Measurements from ENCODE around the gene EXOC3L1.

The EXOC3L1 gene, protein sequence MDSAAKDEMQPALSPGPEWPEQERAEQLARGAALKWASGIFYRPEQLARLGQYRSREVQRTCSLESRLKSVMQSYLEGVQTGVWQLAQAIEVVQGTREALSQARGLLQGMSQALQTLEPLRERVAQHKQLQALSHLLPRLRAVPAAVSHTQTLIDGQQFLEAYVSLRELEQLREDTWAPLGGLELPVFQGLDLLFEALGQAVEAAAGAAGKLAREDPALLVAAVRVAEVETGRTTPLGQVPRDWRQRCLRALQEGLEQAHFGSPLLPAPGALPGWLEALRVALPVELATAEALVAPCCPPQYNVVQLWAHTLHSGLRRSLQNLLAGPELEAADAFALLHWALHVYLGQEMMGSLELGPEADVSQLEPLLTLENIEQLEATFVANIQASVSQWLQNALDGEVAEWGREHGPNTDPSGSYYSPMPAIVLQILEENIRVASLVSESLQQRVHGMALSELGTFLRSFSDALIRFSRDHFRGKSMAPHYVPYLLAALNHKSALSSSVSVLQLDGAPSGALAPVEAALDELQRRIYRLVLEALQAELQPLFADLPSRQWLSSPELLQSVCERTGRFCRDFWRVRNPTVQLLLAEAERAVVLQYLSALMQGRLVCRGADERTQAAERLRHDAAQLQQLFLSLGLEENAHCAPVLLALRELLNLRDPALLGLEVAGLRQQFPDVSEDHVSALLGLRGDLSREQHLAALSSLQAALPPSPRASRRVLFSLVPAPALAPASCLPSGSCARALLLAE

GRCh38 chr16:67190041-67190440, at the start of gene EXOC3L1:
EXOC3L1 (minus strand) TSS chr16:67190136; CDS start chr16:67189676, 460 bp downstream.
- DNase-seq (ENCODE audit: insufficient read length, low spot score) (no peak), FAIRE-seq (no peak)
- TF ChIP-seq, protein P1, sequence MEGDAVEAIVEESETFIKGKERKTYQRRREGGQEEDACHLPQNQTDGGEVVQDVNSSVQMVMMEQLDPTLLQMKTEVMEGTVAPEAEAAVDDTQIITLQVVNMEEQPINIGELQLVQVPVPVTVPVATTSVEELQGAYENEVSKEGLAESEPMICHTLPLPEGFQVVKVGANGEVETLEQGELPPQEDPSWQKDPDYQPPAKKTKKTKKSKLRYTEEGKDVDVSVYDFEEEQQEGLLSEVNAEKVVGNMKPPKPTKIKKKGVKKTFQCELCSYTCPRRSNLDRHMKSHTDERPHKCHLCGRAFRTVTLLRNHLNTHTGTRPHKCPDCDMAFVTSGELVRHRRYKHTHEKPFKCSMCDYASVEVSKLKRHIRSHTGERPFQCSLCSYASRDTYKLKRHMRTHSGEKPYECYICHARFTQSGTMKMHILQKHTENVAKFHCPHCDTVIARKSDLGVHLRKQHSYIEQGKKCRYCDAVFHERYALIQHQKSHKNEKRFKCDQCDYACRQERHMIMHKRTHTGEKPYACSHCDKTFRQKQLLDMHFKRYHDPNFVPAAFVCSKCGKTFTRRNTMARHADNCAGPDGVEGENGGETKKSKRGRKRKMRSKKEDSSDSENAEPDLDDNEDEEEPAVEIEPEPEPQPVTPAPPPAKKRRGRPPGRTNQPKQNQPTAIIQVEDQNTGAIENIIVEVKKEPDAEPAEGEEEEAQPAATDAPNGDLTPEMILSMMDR (IDR thresholded peaks at IDR 0.05; ENCODE audit: insufficient read depth, missing control alignments) = no peak

- TF ChIP-seq, protein P1 (IDR thresholded peaks at IDR 0.05; ENCODE audit: insufficient read depth, missing control alignments) = no peak
- DNase-seq (ENCODE audit: insufficient read length, low spot score) (no peak), FAIRE-seq (no peak)
These were observed 49.0 kb upstream of the EXOC3L1 start for GRCh38 chr16:67238806-67239470.

DNA sequence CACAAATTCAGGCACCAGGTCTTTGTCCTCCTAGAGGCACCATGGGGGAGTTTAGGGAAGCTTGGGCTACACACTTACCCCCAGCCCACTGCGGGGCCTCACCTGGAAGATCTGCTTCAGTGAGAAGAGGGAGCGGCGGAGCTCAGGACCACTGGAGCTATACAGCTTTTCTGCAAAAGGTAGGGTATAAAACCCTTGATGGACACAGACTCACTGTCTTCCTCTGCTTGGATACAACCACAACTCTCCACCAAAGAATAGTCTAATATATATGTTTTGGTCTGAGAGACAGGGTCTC, 48.3 kb upstream of the EXOC3L1 start:
- TF ChIP-seq, protein P1 (IDR thresholded peaks at IDR 0.05; ENCODE audit: insufficient read depth, missing control alignments) = no peak
- FAIRE-seq = no peak
- no peak for DNase-seq (ENCODE audit: insufficient read length, low spot score)

DNA sequence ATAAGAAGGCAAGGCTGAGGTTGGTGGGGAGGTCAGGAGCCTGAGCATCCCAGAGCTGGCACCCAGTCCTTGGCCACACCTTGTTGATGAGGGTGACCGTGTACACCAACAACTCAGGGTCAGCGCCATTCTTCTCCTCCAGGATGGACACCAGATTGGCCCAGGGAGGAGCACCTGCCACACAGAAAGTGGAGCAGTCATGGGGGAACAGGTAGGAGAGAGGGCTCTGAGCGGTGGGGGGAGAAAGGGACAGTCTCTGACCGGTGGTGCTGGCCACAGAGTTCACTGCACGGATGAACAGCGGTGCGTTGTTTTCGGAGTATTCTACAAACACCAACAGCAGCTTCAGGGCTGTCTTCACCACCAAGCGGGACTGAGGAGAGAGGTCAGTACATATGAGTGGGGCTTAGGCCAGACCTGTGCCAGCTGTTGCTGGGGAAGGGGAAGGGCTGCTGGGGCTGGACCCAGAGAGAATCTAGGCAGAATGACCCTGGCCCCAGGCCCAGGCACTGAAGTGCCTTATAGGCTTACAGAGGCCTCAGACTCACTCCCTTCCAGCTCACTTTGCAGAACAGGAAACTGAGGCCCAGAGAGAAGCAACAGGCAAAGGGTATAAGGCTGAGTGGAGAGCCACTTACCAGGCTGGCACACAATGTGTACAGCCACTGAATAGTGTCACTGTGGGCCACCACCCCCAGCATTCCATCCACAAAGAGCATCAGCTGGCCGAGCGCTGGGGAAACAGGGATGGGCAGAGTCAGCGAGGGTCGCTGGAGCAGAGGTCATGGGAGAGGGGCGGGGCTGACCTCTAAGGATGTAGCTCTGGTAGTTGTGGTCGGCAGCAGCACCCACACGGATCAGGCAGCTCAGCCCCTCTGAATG, 47.7 kb upstream of the EXOC3L1 start:
- FAIRE-seq (no peak), DNase-seq (ENCODE audit: insufficient read length, low spot score) (no peak)
- TF ChIP-seq, protein P1 (IDR thresholded peaks at IDR 0.05; ENCODE audit: insufficient read depth, missing control alignments) = no peak

GRCh38 chr16:67236563-67237395, 46.8 kb upstream of the EXOC3L1 start:
- TF ChIP-seq, protein P1 (IDR thresholded peaks at IDR 0.05; ENCODE audit: insufficient read depth, missing control alignments) = no peak
- FAIRE-seq = no peak
- peak; percentile 35 for DNase-seq (ENCODE audit: insufficient read length, low spot score)
